ENCODE measurements around the gene RAB20.

DNA sequence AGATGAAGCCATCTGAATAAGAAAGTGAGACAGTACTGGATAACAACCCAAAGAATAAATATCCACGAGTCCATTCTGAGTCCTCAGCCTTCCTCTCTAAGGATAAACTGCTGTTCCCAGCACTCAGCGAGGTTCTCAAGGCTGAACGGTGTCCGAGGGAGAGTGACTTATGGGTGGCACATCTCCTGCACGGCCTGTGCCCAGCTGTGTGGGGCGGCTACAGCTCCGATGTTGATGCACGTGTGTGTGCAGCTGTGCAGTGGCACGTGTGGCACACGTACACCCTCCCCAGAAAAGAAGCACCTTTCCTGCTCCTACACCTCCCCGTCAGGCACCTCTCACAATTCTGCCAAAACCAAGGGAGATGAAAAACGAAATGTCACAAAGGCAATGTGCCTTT lies 45.0 kb downstream of the RAB20 start:
- no peak for TF ChIP-seq CTCF (IDR thresholded peaks at IDR 0.05; ENCODE audit: control extremely low read depth in 1 of 3, insufficient read depth in 1 of 3, low read depth in 1 of 3, low read length in 3 of 3)
- TF ChIP-seq EP300 (IDR thresholded peaks at IDR 0.05; ENCODE audit: borderline replicate concordance in 1 of 2, low read depth in 2 of 2, low read length in 2 of 2): no peak
